K562 (cell line): ENCODE data around the gene RAB31. TPM values are rescaled to one million over a fixed set of nuclear protein-coding genes. Genes with fewer than 3 reads are reported as not detected.

Experiments
- CBX8 ChIP-seq: fragments of 200-600 bp; sonication (generic); IDR thresholded peaks from 2 replicates; pipeline ENCODE4 v1.6.1; 2012; ENCODE audit warnings: borderline replicate concordance, mixed run types, low read depth, mild to moderate bottlenecking, moderate library complexity, mixed read lengths, low read length, control low read depth, inconsistent platforms; ENCODE audit not compliant: poor library complexity, severe bottlenecking; ENCODE audit errors: extremely low read depth
- ESRRB ChIP-seq: fragments of 250-450 bp; sonication (Bioruptor Pico); IDR thresholded peaks from 2 replicates; pipeline ENCODE4 v1.5.0; 2020; ENCODE audit warnings: mild to moderate bottlenecking, moderate library complexity, borderline replicate concordance
- EWSR1 ChIP-seq: fragments of 450-650 bp; IDR thresholded peaks from 2 replicates; pipeline ENCODE4 v1.6.1; 2018; ENCODE audit warnings: borderline replicate concordance, mild to moderate bottlenecking, low read depth, moderate library complexity; ENCODE audit not compliant: partially characterized antibody
- GTF2E2 ChIP-seq: fragments of 200-800 bp; sonication (Bioruptor generic); IDR thresholded peaks from 2 replicates; pipeline ENCODE4 v1.6.1; 2016; ENCODE audit warnings: missing genetic modification characterization, missing compliant biosample characterization
- HDAC1 ChIP-seq, 2 experiments: fragments of 450-650 bp; IDR thresholded peaks; 2 replicates each; pipeline ENCODE4 v1.6.1; 2016 to 2017; ENCODE audit warnings: inconsistent platforms in 1 of 2, mild to moderate bottlenecking in 1 of 2, moderate library complexity in 1 of 2
- KHSRP ChIP-seq: fragments of 450-650 bp; IDR thresholded peaks from 2 replicates; pipeline ENCODE4 v1.6.1; 2017
- LCOR ChIP-seq: sonication (generic); formaldehyde crosslinking; IDR thresholded peaks from 2 replicates; pipeline ENCODE4 v1.8.0; 2022; ENCODE audit warnings: mild to moderate bottlenecking, missing genetic modification reagents
- MXI1 ChIP-seq: IDR thresholded peaks from 2 replicates; pipeline ENCODE4 v1.6.1; 2011; ENCODE audit warnings: low read depth, mild to moderate bottlenecking, improper control_type of control experiment, low read length
- NR2C2 ChIP-seq, 2 experiments: fragments of 200-800 bp in 1 of 2; sonication (Bioruptor generic) in 1 of 2; sonication (generic) in 1 of 2; formaldehyde crosslinking in 1 of 2; IDR thresholded peaks; 2 replicates each; pipeline versions ENCODE4 v1.6.1 to v1.8.0; 2016 to 2022; ENCODE audit warnings: mild to moderate bottlenecking in 1 of 2, missing compliant biosample characterization in 1 of 2, missing genetic modification characterization in 1 of 2, missing genetic modification reagents in 1 of 2
- POLR2AphosphoS2 ChIP-seq: IDR thresholded peaks from 2 replicates; pipeline ENCODE4 v1.6.1; 2012; ENCODE audit warnings: low read length, improper control_type of control experiment
- PYGO2 ChIP-seq: fragments of 450-650 bp; IDR thresholded peaks from 2 replicates; pipeline ENCODE4 v1.6.1; 2016; ENCODE audit warnings: mild to moderate bottlenecking, missing genetic modification characterization, moderate library complexity, missing compliant biosample characterization
- RBM17 ChIP-seq: fragments of 200-400 bp; formaldehyde crosslinking; IDR thresholded peaks from 2 replicates; pipeline ENCODE4 v1.6.1; 2017; ENCODE audit warnings: low read depth, mild to moderate bottlenecking, low read length, borderline replicate concordance
- SP2 ChIP-seq: IDR thresholded peaks from 2 replicates; pipeline ENCODE4 v1.6.1; 2011; ENCODE audit warnings: mild to moderate bottlenecking, low read depth, low read length, moderate library complexity; ENCODE audit not compliant: poor library complexity, severe bottlenecking; ENCODE audit errors: extremely low read depth
- SRF ChIP-seq, 2 experiments: fragments of 250-450, 450-650 bp in 1 of 2; sonication (Bioruptor Pico) in 1 of 2; sonication (generic) in 1 of 2; formaldehyde crosslinking; IDR thresholded peaks; 2 replicates each; pipeline versions ENCODE4 v1.5.0 to v1.5.1; 2020 to 2022; ENCODE audit warnings: mild to moderate bottlenecking in 1 of 2, missing genetic modification reagents in 1 of 2
- TBL1XR1 ChIP-seq, 2 experiments: IDR thresholded peaks; 2 replicates each; pipeline ENCODE4 v1.6.1; 2012; ENCODE audit warnings: improper control_type of control experiment in 2 of 2, low read length in 2 of 2, mild to moderate bottlenecking in 1 of 2
- YBX1 ChIP-seq: fragments of 450-650 bp; IDR thresholded peaks from 2 replicates; pipeline ENCODE4 v1.7.1; 2016; ENCODE audit warnings: mild to moderate bottlenecking
- ZC3H4 ChIP-seq: sonication (generic); formaldehyde crosslinking; IDR thresholded peaks from 2 replicates; pipeline ENCODE4 v1.9.0; 2021; ENCODE audit warnings: missing genetic modification reagents, borderline replicate concordance
- ZNF174 ChIP-seq: fragments of 250-450 bp; sonication (Bioruptor Pico); IDR thresholded peaks from 2 replicates; pipeline ENCODE4 v1.4.0; 2020; ENCODE audit warnings: mild to moderate bottlenecking
- ZNF23 ChIP-seq: fragments of 250-450 bp; sonication (Bioruptor Pico); IDR thresholded peaks from 2 replicates; pipeline ENCODE4 v1.4.0; 2020; ENCODE audit warnings: mild to moderate bottlenecking
- ZNF717 ChIP-seq: fragments of 250-450 bp; sonication (Bioruptor Pico); IDR thresholded peaks from 2 replicates; pipeline ENCODE4 v1.5.0; 2021
- polyA plus RNA-seq, 8 experiments: library from polyadenylated mRNA; depleted of rRNA in 4 of 8; stranded (reverse) in 5 of 8; unstranded in 3 of 8; fragments of >200 nt; fragmentation: Nextera tagmentation in 2 of 8; fragmentation: Illumina TruSeq in 1 of 8; extraction: Ambion mirVana in 2 of 8; extraction: Trizol in 1 of 8; gene quantifications; 2 replicates each; pipeline versions ENCODE4 v1.2.1 to v1.2.3, GENCODE V29; 2011 to 2014; ENCODE audit warnings: inconsistent platforms in 1 of 8, missing spikeins in 1 of 8
- total RNA-seq, 7 experiments: library from RNA; depleted of rRNA in 6 of 7; stranded (reverse); fragments of >200 nt in 6 of 7; fragmentation: Illumina TruSeq in 2 of 7; extraction: Trizol in 2 of 7; gene quantifications; 2 replicates each; pipeline versions ENCODE4 v1.2.1 to v1.2.3, GENCODE V29; 2011 to 2021; ENCODE audit warnings: low replicate concordance in 1 of 7
- TF ChIP-seq, protein P1 (sequence below), 3 experiments: fragments of 200-800 bp in 1 of 3; fragments of 250-450 bp in 1 of 3; fragments of 450-650 bp in 1 of 3; sonication (Bioruptor Pico) in 1 of 3; sonication (Bioruptor generic) in 1 of 3; formaldehyde crosslinking in 1 of 3; IDR thresholded peaks; 2 replicates each; pipeline versions ENCODE4 v1.6.1 to v1.8.0; 2016 to 2022; ENCODE audit warnings: mild to moderate bottlenecking in 2 of 3, missing genetic modification characterization in 2 of 3, missing compliant biosample characterization in 1 of 3, moderate library complexity in 1 of 3
- TF ChIP-seq, protein P2 (sequence below): fragments of 250-450 bp; sonication (Bioruptor Pico); IDR thresholded peaks from 2 replicates; pipeline ENCODE4 v1.5.1; 2021; ENCODE audit warnings: mild to moderate bottlenecking

The RAB31 gene
- total and polyA plus RNA-seq, 9 of the 15 experiments (the other 6 are each of a cell fraction or from before 2014, with no cell fraction given) = 20.7 to 70.4 (median 41.3) TPM

DNA sequence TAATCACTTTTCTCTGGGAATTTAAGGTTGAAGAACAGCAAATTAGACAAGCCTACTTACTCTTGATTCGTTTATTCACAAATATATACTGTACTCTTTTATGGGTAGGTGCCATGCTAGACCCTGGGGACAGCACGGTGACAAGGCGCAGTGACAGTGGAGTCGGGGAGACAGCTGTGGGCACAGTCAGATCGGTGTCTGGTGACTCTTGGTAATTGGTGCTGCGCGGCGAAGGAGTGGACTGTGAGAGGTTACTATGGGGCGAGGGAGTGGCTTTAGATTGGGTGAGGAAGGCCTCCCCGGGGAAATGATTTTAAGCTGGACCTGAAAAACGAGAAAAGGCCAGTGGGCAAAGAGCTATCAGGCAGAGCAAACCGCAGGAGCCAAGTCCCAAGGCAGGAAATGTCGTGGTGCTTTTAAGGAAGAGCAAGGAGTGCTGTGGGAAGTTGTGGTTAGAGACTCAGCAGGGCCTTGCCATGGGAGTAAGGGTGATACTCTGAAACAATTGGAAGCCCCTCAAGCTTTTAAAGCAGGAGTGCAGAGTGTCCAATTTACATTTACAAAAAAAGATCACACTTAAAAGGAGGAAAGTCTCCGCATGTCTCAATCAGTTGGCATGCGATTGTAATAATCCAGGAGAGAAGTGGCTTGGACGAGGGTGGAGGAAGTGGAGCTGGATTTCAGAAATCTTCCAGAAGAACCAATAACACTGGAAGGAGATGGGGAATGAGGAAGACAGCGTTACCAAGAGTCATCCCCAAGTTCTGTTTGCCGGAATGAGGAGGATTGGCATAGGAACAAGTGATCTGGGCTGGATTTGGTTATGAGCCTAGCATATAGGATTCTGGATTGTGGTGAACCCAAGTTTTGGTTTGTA is 141.5 kb downstream of the RAB31 start (continued):
- TF ChIP-seq MXI1 (no peak), GTF2E2 (tag) (0 out of 2 replicates have a peak, but pooled peaks have one; percentile 20), EWSR1 (no peak), LCOR (CRISPR knock-in tag) (no peak), ZNF23 (CRISPR knock-in tag) (0 out of 2 replicates have a peak, but pooled peaks have one; percentile 36), RBM17 (no peak), TBL1XR1 (IDR thresholded peaks at IDR 0.05; ENCODE audit: low read length in 2 of 2) (peak in 1 of 2 experiments; percentile 48; a peak in 1 of 4 replicates), KHSRP (no peak), SRF (CRISPR knock-in tag; IDR thresholded peaks at IDR 0.05) (no peak), CBX8 (no peak), ZNF174 (CRISPR knock-in tag) (no peak), PYGO2 (tag) (no peak), YBX1 (no peak), ESRRB (CRISPR knock-in tag) (no peak), ZNF717 (CRISPR knock-in tag) (no peak), HDAC1 (IDR thresholded peaks at IDR 0.05) (peak in 1 of 2 experiments; percentile 64; a peak in 1 of 4 replicates), ZC3H4 (CRISPR knock-in tag) (no peak), NR2C2 (CRISPR knock-in tag; IDR thresholded peaks at IDR 0.05) (no peak), NR2C2 (tag; IDR thresholded peaks at IDR 0.05) (peak; percentile 62), SP2 (no peak), POLR2AphosphoS2 (no peak)
- TF ChIP-seq, protein P1, sequence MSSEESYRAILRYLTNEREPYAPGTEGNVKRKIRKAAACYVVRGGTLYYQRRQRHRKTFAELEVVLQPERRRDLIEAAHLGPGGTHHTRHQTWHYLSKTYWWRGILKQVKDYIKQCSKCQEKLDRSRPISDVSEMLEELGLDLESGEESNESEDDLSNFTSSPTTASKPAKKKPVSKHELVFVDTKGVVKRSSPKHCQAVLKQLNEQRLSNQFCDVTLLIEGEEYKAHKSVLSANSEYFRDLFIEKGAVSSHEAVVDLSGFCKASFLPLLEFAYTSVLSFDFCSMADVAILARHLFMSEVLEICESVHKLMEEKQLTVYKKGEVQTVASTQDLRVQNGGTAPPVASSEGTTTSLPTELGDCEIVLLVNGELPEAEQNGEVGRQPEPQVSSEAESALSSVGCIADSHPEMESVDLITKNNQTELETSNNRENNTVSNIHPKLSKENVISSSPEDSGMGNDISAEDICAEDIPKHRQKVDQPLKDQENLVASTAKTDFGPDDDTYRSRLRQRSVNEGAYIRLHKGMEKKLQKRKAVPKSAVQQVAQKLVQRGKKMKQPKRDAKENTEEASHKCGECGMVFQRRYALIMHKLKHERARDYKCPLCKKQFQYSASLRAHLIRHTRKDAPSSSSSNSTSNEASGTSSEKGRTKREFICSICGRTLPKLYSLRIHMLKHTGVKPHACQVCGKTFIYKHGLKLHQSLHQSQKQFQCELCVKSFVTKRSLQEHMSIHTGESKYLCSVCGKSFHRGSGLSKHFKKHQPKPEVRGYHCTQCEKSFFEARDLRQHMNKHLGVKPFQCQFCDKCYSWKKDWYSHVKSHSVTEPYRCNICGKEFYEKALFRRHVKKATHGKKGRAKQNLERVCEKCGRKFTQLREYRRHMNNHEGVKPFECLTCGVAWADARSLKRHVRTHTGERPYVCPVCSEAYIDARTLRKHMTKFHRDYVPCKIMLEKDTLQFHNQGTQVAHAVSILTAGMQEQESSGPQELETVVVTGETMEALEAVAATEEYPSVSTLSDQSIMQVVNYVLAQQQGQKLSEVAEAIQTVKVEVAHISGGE (CRISPR knock-in tag; IDR thresholded peaks at IDR 0.05) = peak in 2 of 3 experiments; percentile 51 to 93; a peak in 3 of 6 replicates
- TF ChIP-seq, protein P2, sequence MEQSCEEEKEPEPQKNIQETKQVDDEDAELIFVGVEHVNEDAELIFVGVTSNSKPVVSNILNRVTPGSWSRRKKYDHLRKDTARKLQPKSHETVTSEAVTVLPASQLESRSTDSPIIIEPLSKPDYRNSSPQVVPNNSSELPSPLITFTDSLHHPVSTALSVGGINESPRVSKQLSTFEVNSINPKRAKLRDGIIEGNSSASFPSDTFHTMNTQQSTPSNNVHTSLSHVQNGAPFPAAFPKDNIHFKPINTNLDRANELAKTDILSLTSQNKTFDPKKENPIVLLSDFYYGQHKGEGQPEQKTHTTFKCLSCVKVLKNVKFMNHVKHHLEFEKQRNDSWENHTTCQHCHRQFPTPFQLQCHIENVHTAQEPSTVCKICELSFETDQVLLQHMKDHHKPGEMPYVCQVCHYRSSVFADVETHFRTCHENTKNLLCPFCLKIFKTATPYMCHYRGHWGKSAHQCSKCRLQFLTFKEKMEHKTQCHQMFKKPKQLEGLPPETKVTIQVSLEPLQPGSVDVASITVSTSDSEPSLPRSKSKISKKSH (CRISPR knock-in tag) = no peak
